Lung (tissue), 12 donors: ENCODE results near the gene HDAC4. TPM values are rescaled to one million over a fixed set of nuclear protein-coding genes. Genes with fewer than 3 reads are reported as not detected.

Experiments
- ATAC-seq: fragments of 200-7000 bp; cut with Tn5 transposase; one replicate; pipeline ENCODE4 v1.9.1; 2020; ENCODE audit warnings: moderate number of reproducible peaks; ENCODE audit not compliant: insufficient read depth, low FRiP score
- DNase-seq, 3 donors: peaks; one replicate each; pipeline ENCODE4 v3.0.0-alpha.2; 2013 to 2017
- H3K27ac ChIP-seq, 2 donors: one replicate each; pipeline ENCODE4 v1.5.1; 2013; ENCODE audit warnings: mild to moderate bottlenecking in 2 of 2, moderate library complexity in 2 of 2, control low read depth in 1 of 2, inconsistent platforms in 1 of 2, low read depth in 1 of 2, low read length in 1 of 2
- H3K27me3 ChIP-seq, 3 donors: one replicate each; pipeline ENCODE4 v1.5.1; 2013; ENCODE audit warnings: low read length in 2 of 3; ENCODE audit not compliant: control insufficient read depth in 3 of 3, insufficient read depth in 3 of 3
- H3K36me3 ChIP-seq, 4 donors: one replicate each; pipeline ENCODE4 v1.5.1; 2013; ENCODE audit warnings: low read length in 4 of 4, mild to moderate bottlenecking in 1 of 4, moderate library complexity in 1 of 4; ENCODE audit not compliant: control insufficient read depth in 4 of 4, insufficient read depth in 4 of 4
- H3K4me1 ChIP-seq, 5 donors: one replicate each; pipeline ENCODE4 v1.5.1; 2013; ENCODE audit warnings: low read length in 5 of 5, mild to moderate bottlenecking in 2 of 5, moderate library complexity in 1 of 5; ENCODE audit not compliant: control insufficient read depth in 5 of 5, insufficient read depth in 5 of 5
- H3K4me3 ChIP-seq: one replicate; pipeline ENCODE4 v1.5.1; 2013; ENCODE audit warnings: mild to moderate bottlenecking, control low read depth, moderate library complexity
- H3K9ac ChIP-seq, 2 donors: one replicate each; pipeline ENCODE4 v1.5.1; 2013; ENCODE audit warnings: low read length in 2 of 2, control low read depth in 1 of 2; ENCODE audit not compliant: insufficient read depth in 1 of 2
- H3K9me3 ChIP-seq, 4 donors: one replicate each; pipeline ENCODE4 v1.5.1; 2013; ENCODE audit warnings: low read length in 3 of 4, mild to moderate bottlenecking in 1 of 4, moderate library complexity in 1 of 4; ENCODE audit not compliant: control insufficient read depth in 4 of 4, insufficient read depth in 3 of 4
- WGBS, 2 donors: extraction: QIAGEN DNeasy Blood & Tissue Kit; methylation state at CpG; one replicate each; pipeline ENCODE4 v1.1.7; 2013; 5-methylcytosine and 5-hydroxymethylcytosine counted together
- polyA plus RNA-seq, 2 donors: library from polyadenylated mRNA; stranded (reverse); fragments of 200-250 nt; gene quantifications; one replicate each; pipeline ENCODE4 v1.2.1, GENCODE V29; 2013
- total RNA-seq, 2 donors: library from RNA; depleted of rRNA in 1 of 2; stranded (reverse); fragments of >200 nt in 1 of 2; gene quantifications; one replicate each; pipeline ENCODE4 v1.2.1, GENCODE V29; 2014 to 2021
- TF ChIP-seq, protein P1 (sequence below): IDR thresholded peaks from 2 replicates; pipeline ENCODE4 v1.5.1; 2012; ENCODE audit warnings: mild to moderate bottlenecking; ENCODE audit errors: control extremely low read depth, extremely low read depth
- donor health status: control.
- donor health status: control.
- donor health status: Bipolar disorder and iron deficiency.
- donor health status: healthy.
- donor health status: DM: yes; HTN: yes; CAD: no.

The HDAC4 gene
- total and polyA plus RNA-seq, 4 donors, result 6.9 to 47.7 (median 20.7) TPM

DNA sequence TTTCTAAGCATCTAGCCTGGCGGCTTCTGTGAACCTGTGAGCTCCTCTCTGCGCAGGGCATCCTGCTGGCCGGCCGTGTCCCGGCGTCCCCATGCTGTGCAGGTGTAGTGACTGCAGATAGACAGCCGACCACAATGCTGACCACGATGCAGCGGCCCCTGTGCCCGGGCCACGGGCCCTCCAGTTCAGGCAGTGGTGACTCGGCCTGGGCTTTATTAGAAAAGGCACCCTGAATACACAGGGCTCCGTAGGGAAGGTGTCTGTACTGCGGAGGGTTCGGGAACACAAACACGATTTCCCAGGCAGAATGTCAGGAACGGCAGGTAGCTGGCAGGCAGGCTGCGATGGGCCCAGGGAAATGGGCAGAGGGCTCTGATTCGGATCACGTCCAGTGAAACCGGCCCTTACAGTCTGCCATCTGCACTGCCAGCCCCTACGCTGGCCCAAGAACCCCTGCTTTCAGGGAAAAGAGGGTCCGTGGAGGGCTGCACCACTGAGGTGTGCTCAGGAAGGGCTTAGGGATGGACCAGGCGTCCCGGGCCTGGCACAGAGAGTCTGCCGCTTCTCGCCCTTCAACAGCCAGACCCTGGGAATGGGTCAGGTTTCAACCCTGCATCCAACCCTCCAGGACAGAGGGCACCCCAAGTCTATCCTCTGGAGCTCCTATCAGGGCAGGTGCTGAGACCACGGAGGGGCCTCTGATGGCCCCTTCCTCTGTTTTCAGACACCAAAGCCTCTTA is 196.5 kb downstream of the HDAC4 start:
- Histone ChIP-seq H3K9me3 (no peaks in the 10 kb centered on the region), H3K27me3 (no peaks in the 10 kb centered on the region), H3K36me3 (peaks cover 0 to 2% (median 0%) of the 10 kb centered on the region in 4 donors), H3K4me1 (peaks cover 0 to 4% (median 2%) of the 10 kb centered on the region in 5 donors), H3K27ac (no peak overlapping the region), H3K4me3 (no peak overlapping the region), H3K9ac (no peak overlapping the region)
- 94 to 97% methylated on average over 28 of the region's 28 CpGs for WGBS, 2 donors
- DNase-seq, result no peak
- no peak for ATAC-seq
- TF ChIP-seq, protein P1, sequence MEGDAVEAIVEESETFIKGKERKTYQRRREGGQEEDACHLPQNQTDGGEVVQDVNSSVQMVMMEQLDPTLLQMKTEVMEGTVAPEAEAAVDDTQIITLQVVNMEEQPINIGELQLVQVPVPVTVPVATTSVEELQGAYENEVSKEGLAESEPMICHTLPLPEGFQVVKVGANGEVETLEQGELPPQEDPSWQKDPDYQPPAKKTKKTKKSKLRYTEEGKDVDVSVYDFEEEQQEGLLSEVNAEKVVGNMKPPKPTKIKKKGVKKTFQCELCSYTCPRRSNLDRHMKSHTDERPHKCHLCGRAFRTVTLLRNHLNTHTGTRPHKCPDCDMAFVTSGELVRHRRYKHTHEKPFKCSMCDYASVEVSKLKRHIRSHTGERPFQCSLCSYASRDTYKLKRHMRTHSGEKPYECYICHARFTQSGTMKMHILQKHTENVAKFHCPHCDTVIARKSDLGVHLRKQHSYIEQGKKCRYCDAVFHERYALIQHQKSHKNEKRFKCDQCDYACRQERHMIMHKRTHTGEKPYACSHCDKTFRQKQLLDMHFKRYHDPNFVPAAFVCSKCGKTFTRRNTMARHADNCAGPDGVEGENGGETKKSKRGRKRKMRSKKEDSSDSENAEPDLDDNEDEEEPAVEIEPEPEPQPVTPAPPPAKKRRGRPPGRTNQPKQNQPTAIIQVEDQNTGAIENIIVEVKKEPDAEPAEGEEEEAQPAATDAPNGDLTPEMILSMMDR, result no peak

- WGBS, 2 donors, result 91 to 94% methylated on average over 14 of the region's 14 CpGs
- H3K27me3 ChIP-seq, result no peaks in the 10 kb centered on the region
- ATAC-seq (no peak), DNase-seq (no peak)
- TF ChIP-seq, protein P1, result no peak
- H3K4me3 ChIP-seq, result no peak overlapping the region
- H3K36me3 ChIP-seq, result peaks cover 0 to 2% (median 0%) of the 10 kb centered on the region in 4 donors
- no peak overlapping the region for H3K9ac ChIP-seq
- no peak overlapping the region for H3K27ac ChIP-seq
- H3K9me3 ChIP-seq, result no peaks in the 10 kb centered on the region
- H3K4me1 ChIP-seq, result peaks cover 0 to 8% (median 4%) of the 10 kb centered on the region in 5 donors
Measured at GRCh38 chr2:239203443-239204135, 197.2 kb downstream of the HDAC4 start.

GRCh38 chr2:239202836-239203235 is 198.0 kb downstream of the HDAC4 start:
- ATAC-seq (no peak), DNase-seq (no peak)
- no peaks in the 10 kb centered on the region for H3K9me3 ChIP-seq
- H3K27me3 ChIP-seq, result no peaks in the 10 kb centered on the region
- WGBS, 2 donors, result 97 to 99% methylated on average over 10 of the region's 10 CpGs
- H3K27ac ChIP-seq, result no peak overlapping the region
- TF ChIP-seq, protein P1, result no peak
- peaks cover 0 to 9% (median 4%) of the 10 kb centered on the region in 5 donors for H3K4me1 ChIP-seq
- H3K4me3 ChIP-seq, result no peak overlapping the region
- H3K36me3 ChIP-seq, result peaks cover 0 to 6% (median 1%) of the 10 kb centered on the region in 4 donors
- no peak overlapping the region for H3K9ac ChIP-seq
